AG04450 (cell line): ENCODE results near the gene SOX9. TPM values are rescaled to one million over a fixed set of nuclear protein-coding genes. Genes with fewer than 3 reads are reported as not detected.

Experiments
- CTCF ChIA-PET: fragments of 300-600, 350-600 bp; formaldehyde crosslinking; extraction: SDS; loops from one replicate; lab custom pipeline; 2022; ENCODE audit warnings: antibody characterized with exemption, inconsistent platforms; lab: Charles Lee
- POLR2A ChIA-PET: fragments of 350-600 bp; formaldehyde crosslinking; extraction: SDS; loops from one replicate; lab custom pipeline; 2021; ENCODE audit warnings: antibody characterized with exemption, inconsistent platforms; lab: Yijun Ruan, JAX
- DNase-seq: peaks from one replicate; pipeline ENCODE4 v3.0.0-alpha.2; 2011; ENCODE audit warnings: low read depth, low spot score
- H3K27ac ChIP-seq: one replicate; pipeline ENCODE4 v1.5.1; 2012; ENCODE audit warnings: low read depth, low read length, control low read depth
- H3K27me3 ChIP-seq: one replicate; pipeline ENCODE4 v1.6.0; 2012; ENCODE audit warnings: low read length; ENCODE audit not compliant: control insufficient read depth, insufficient read depth
- H3K4me3 ChIP-seq: 2 replicates; pipeline ENCODE4 v1.5.1; 2011; ENCODE audit warnings: mild to moderate bottlenecking, low read depth, low read length, control low read depth
- H3K9me3 ChIP-seq: 2 replicates; pipeline ENCODE4 v1.5.1; 2012; ENCODE audit warnings: low read length; ENCODE audit not compliant: control insufficient read depth, insufficient read depth
- CTCF ChIP-seq: IDR thresholded peaks from 2 replicates; pipeline ENCODE4 v1.5.1; 2011; ENCODE audit warnings: low read depth, low read length, control low read depth, inconsistent platforms
- polyA plus RNA-seq: library from polyadenylated mRNA; depleted of rRNA; stranded (reverse); fragments of >200 nt; gene quantifications from 2 replicates; pipeline ENCODE4 v1.2.3, GENCODE V29; 2011

Gene SOX9
- polyA plus RNA-seq, 1 experiment, result 5.5 TPM

GRCh38 chr17:72134608-72135394, 14.0 kb downstream of the SOX9 start:
- ChIA-PET CTCF (no interaction called here), POLR2A (interaction anchor here (0.6 kb wide), 1 partner anchor 253 kb away, joined by 5 read pairs; no protein-coding TSS in a partner anchor)
- H3K9me3 ChIP-seq, result no peaks in the 10 kb centered on the region
- DNase-seq, result no peak
- TF ChIP-seq CTCF, result 0 out of 2 replicates have a peak, but pooled peaks have one; percentile 14
- no peak overlapping the region for H3K27ac ChIP-seq
- no peak overlapping the region for H3K4me3 ChIP-seq
- H3K27me3 ChIP-seq, result no peaks in the 10 kb centered on the region

- DNase-seq, result no peak
- no peaks in the 10 kb centered on the region for H3K9me3 ChIP-seq
- H3K4me3 ChIP-seq, result no peak overlapping the region
- POLR2A ChIA-PET, result no interaction called here
- no peak for TF ChIP-seq CTCF
- no peaks in the 10 kb centered on the region for H3K27me3 ChIP-seq
- CTCF ChIA-PET, result interaction anchor here (1.4 kb wide), 1 partner anchor 421 kb away, joined by 6 read pairs; no protein-coding TSS in a partner anchor
- H3K27ac ChIP-seq, result no peak overlapping the region
Observed at GRCh38 chr17:72135546-72136325, 14.9 kb downstream of the SOX9 start.

- H3K27me3 ChIP-seq, result no peaks in the 10 kb centered on the region
- no peak overlapping the region for H3K4me3 ChIP-seq
- CTCF ChIA-PET, result interaction anchor here (1.4 kb wide), 1 partner anchor 420 kb away, joined by 6 read pairs; no protein-coding TSS in a partner anchor
- H3K9me3 ChIP-seq, result no peaks in the 10 kb centered on the region
- DNase-seq, result no peak
- TF ChIP-seq CTCF, result no peak
- POLR2A ChIA-PET, result no interaction called here
- no peak overlapping the region for H3K27ac ChIP-seq
Observed at GRCh38 chr17:72136692-72137091, 15.9 kb downstream of the SOX9 start.

- TF ChIP-seq CTCF, result no peak
- H3K27me3 ChIP-seq, result no peaks in the 10 kb centered on the region
- no peaks in the 10 kb centered on the region for H3K9me3 ChIP-seq
- CTCF ChIA-PET, result no interaction called here
- no peak overlapping the region for H3K4me3 ChIP-seq
- no peak overlapping the region for H3K27ac ChIP-seq
- POLR2A ChIA-PET, result no interaction called here
- no peak for DNase-seq
Observed at GRCh38 chr17:72137161-72137560, 16.3 kb downstream of the SOX9 start.
